Smooth muscle cell (in vitro differentiated cells): ENCODE measurements around the gene LENEP. TPM values are rescaled to one million over a fixed set of nuclear protein-coding genes. Genes with fewer than 3 reads are reported as not detected.

Source experiments
- DNase-seq: peaks from one replicate; lab custom pipeline; 2025; ENCODE audit not compliant: unreplicated experiment; lab: John Stamatoyannopoulos, UW
- H2AFZ ChIP-seq: fragments of 200-600 bp; sonication (generic); 2 replicates; pipeline ENCODE4 v1.6.0; 2016; ENCODE audit warnings: antibody characterized with exemption, low read depth, mild to moderate bottlenecking
- H3F3A ChIP-seq: fragments of 200-600 bp; sonication (generic); 2 replicates; pipeline ENCODE4 v1.6.0; 2017; ENCODE audit warnings: antibody characterized with exemption, low read depth
- H3K27ac ChIP-seq: fragments of 200-600 bp; sonication (generic); 2 replicates; pipeline ENCODE4 v1.5.1; 2016; ENCODE audit warnings: low read depth, mild to moderate bottlenecking
- H3K27me3 ChIP-seq: fragments of 200-600 bp; sonication (generic); 2 replicates; pipeline ENCODE4 v1.6.1; 2016; ENCODE audit warnings: low read depth, mild to moderate bottlenecking
- H3K36me3 ChIP-seq: fragments of 200-600 bp; sonication (generic); 2 replicates; pipeline ENCODE4 v1.5.1; 2016; ENCODE audit warnings: low read depth
- H3K4me1 ChIP-seq: fragments of 200-600 bp; sonication (generic); 2 replicates; pipeline ENCODE4 v1.5.1; 2016; ENCODE audit warnings: low read depth
- H3K4me2 ChIP-seq: fragments of 200-600 bp; sonication (generic); 2 replicates; pipeline ENCODE4 v1.6.0; 2016; ENCODE audit warnings: mild to moderate bottlenecking
- H3K4me3 ChIP-seq: fragments of 200-600 bp; sonication (generic); 2 replicates; pipeline ENCODE4 v1.5.1; 2016; ENCODE audit warnings: mild to moderate bottlenecking
- H3K79me2 ChIP-seq: fragments of 200-600 bp; sonication (generic); 2 replicates; pipeline ENCODE4 v1.6.0; 2016; ENCODE audit warnings: low read depth, mild to moderate bottlenecking
- H3K9ac ChIP-seq: fragments of 200-600 bp; sonication (generic); 2 replicates; pipeline ENCODE4 v1.6.0; 2016; ENCODE audit warnings: low read depth
- H3K9me3 ChIP-seq: fragments of 200-600 bp; sonication (generic); replicated peaks from 2 replicates; pipeline ENCODE4 v1.5.1; 2016; ENCODE audit warnings: low read depth
- H4K20me1 ChIP-seq: fragments of 200-600 bp; sonication (generic); 2 replicates; pipeline ENCODE4 v1.6.0; 2016; ENCODE audit warnings: low read depth
- CTCF ChIP-seq: fragments of 200-600 bp; sonication (generic); IDR thresholded peaks from 2 replicates; pipeline ENCODE4 v1.5.1; 2017; ENCODE audit warnings: borderline replicate concordance, mild to moderate bottlenecking, antibody characterized with exemption; ENCODE audit not compliant: insufficient read depth, poor library complexity, severe bottlenecking
- WGBS: methylation state at CpG from one replicate; pipeline ENCODE4 v1.1.7; 2016; ENCODE audit warnings: low lambda C conversion rate; 5-methylcytosine and 5-hydroxymethylcytosine counted together
- polyA plus RNA-seq: library from polyadenylated mRNA; unstranded; fragments of >200 nt; fragmentation: Nextera tagmentation; extraction: Ambion mirVana; gene quantifications from 2 replicates; pipeline ENCODE4 v1.2.1, GENCODE V29; 2016
- total RNA-seq: library from RNA; depleted of rRNA; stranded (reverse); fragments of >200 nt; gene quantifications from 2 replicates; pipeline ENCODE4 v1.2.3, GENCODE V29; 2014

The LENEP gene
- total and polyA plus RNA-seq, 2 experiments from 2014 or later: not detected

DNA sequence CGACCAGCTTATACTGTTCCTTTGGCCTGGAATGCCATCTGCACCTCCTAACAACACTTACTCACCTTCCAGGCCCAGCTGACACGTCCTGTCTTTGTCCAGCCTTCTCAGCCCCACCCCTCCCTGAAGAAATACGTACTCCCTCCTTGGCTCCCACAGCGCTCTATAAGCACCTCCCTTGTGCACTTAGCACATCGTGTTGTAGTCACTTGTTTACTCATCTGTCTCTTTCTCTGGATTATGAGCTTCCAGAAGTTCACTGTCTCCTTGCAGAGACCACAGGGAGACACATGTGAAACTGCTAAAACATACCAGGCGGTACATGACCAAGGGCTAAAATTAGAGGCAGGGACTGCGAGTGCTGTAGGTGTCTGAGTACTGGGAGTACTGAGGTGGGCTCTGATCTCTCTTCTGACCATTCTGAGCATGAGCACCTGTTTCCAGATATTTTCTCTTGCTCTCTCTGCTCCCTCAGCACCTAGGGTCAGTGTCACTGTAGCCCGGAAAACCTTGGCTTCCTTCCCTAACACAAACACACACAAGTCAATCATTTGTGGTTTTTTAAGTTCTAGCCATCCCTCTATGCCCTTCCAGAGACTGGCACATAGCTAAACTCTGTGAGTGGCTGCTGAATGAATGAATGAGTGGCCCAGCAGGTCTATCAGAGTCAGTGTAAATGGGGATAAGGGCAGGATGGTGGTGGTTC, 45.4 kb downstream of the LENEP start:
- TF ChIP-seq CTCF: no peak
- no peaks in the 10 kb centered on the region for H4K20me1 ChIP-seq
- no peaks in the 10 kb centered on the region for H3K36me3 ChIP-seq
- no peaks in the 10 kb centered on the region for H3K4me1 ChIP-seq
- H3K9me3 ChIP-seq: no peaks in the 10 kb centered on the region
- H2AFZ ChIP-seq: no peak overlapping the region
- H3K27ac ChIP-seq: no peak overlapping the region
- H3K9ac ChIP-seq: no peak overlapping the region
- no peak for DNase-seq
- H3F3A ChIP-seq: no peaks in the 10 kb centered on the region
- 49% methylated on average over 8 of the region's 8 CpGs for WGBS
- H3K4me3 ChIP-seq: no peak overlapping the region
- no peak overlapping the region for H3K4me2 ChIP-seq
- no peaks in the 10 kb centered on the region for H3K27me3 ChIP-seq
- H3K79me2 ChIP-seq: no peaks in the 10 kb centered on the region

- TF ChIP-seq CTCF: no peak
- Histone ChIP-seq H3K27me3 (no peaks in the 10 kb centered on the region), H4K20me1 (no peaks in the 10 kb centered on the region), H3K4me2 (no peak overlapping the region), H3F3A (no peaks in the 10 kb centered on the region), H3K79me2 (no peaks in the 10 kb centered on the region), H3K27ac (no peak overlapping the region), H3K9me3 (no peaks in the 10 kb centered on the region), H3K4me3 (no peak overlapping the region), H3K4me1 (no peaks in the 10 kb centered on the region), H3K36me3 (no peaks in the 10 kb centered on the region), H3K9ac (no peak overlapping the region), H2AFZ (no peak overlapping the region)
- no peak for DNase-seq
- 84% methylated on average over 4 of the region's 4 CpGs for WGBS
These were observed 45.9 kb downstream of the LENEP start for GRCh38 chr1:155039308-155039669.

- no peak overlapping the region for H3K27ac ChIP-seq
- no peaks in the 10 kb centered on the region for H3K79me2 ChIP-seq
- H3K9ac ChIP-seq: no peak overlapping the region
- no peak overlapping the region for H3K4me3 ChIP-seq
- no peak overlapping the region for H3K4me2 ChIP-seq
- no peak for DNase-seq
- H3F3A ChIP-seq: no peaks in the 10 kb centered on the region
- WGBS: 88% methylated on average over 12 of the region's 14 CpGs
- H4K20me1 ChIP-seq: no peaks in the 10 kb centered on the region
- H3K4me1 ChIP-seq: peaks cover 3% of the 10 kb centered on the region
- H2AFZ ChIP-seq: no peak overlapping the region
- no peaks in the 10 kb centered on the region for H3K9me3 ChIP-seq
- no peaks in the 10 kb centered on the region for H3K27me3 ChIP-seq
- TF ChIP-seq CTCF: no peak
- H3K36me3 ChIP-seq: no peaks in the 10 kb centered on the region
These were observed 47.1 kb downstream of the LENEP start for GRCh38 chr1:155040358-155041093.

- no peak overlapping the region for H3K27ac ChIP-seq
- 80% methylated on average over 5 of the region's 5 CpGs for WGBS
- peaks cover 3% of the 10 kb centered on the region for H3K4me1 ChIP-seq
- H3K79me2 ChIP-seq: no peaks in the 10 kb centered on the region
- no peaks in the 10 kb centered on the region for H3K9me3 ChIP-seq
- TF ChIP-seq CTCF: no peak
- H3K27me3 ChIP-seq: no peaks in the 10 kb centered on the region
- H3F3A ChIP-seq: no peaks in the 10 kb centered on the region
- H4K20me1 ChIP-seq: no peaks in the 10 kb centered on the region
- H3K4me3 ChIP-seq: no peak overlapping the region
- no peak overlapping the region for H3K9ac ChIP-seq
- DNase-seq: no peak
- no peak overlapping the region for H2AFZ ChIP-seq
- no peaks in the 10 kb centered on the region for H3K36me3 ChIP-seq
- no peak overlapping the region for H3K4me2 ChIP-seq
These were observed 49.4 kb downstream of the LENEP start for GRCh38 chr1:155042789-155043188.
